Measurements from ENCODE around the gene ARMC12.
A peak's percentile ranks its signal among the peaks of the same experiment; 100 is the strongest.

Gene ARMC12

GRCh38 chr6:35711731-35712130, 25.1 kb upstream of the ARMC12 start:
- TF ChIP-seq CTCF (IDR thresholded peaks at IDR 0.05; ENCODE audit: low read length) (no peak), EZH2 (IDR thresholded peaks at IDR 0.05; ENCODE audit: borderline replicate concordance, low read length) (no peak)
- Histone ChIP-seq H3K9ac (ENCODE audit: low read length) (no peak overlapping the region), H3F3A (ENCODE audit: insufficient read depth, low read length) (no peaks in the 10 kb centered on the region), H3K9me3 (ENCODE audit: low read length) (no peaks in the 10 kb centered on the region), H3K4me2 (ENCODE audit: low read length) (no peak overlapping the region), H3K4me1 (ENCODE audit: insufficient read depth, low read length, severe bottlenecking) (peaks cover 23% of the 10 kb centered on the region), H3K27me3 (ENCODE audit: insufficient read depth, low read length) (no peaks in the 10 kb centered on the region), H2AFZ (ENCODE audit: low read length) (no peak overlapping the region), H3K27ac (ENCODE audit: low read depth, low read length, poor library complexity, severe bottlenecking) (no peak overlapping the region), H3K4me3 (ENCODE audit: low read depth, low read length, poor library complexity, severe bottlenecking) (no peak overlapping the region), H4K20me1 (ENCODE audit: insufficient read depth, low read length) (no peaks in the 10 kb centered on the region), H3K79me2 (ENCODE audit: insufficient read depth, low read length) (no peaks in the 10 kb centered on the region), H3K9me2 (ENCODE audit: low read depth, low read length) (no peaks in the 10 kb centered on the region), H3K36me3 (ENCODE audit: insufficient read depth, low read length) (no peaks in the 10 kb centered on the region)

- Histone ChIP-seq H3K4me2 (ENCODE audit: low read length) (peak overlapping the region; percentile 47; the same call in 1 of the 2 replicates), H3K9me3 (ENCODE audit: low read length) (no peaks in the 10 kb centered on the region), H3F3A (ENCODE audit: insufficient read depth, low read length) (no peaks in the 10 kb centered on the region), H3K27ac (ENCODE audit: low read depth, low read length, poor library complexity, severe bottlenecking) (peak overlapping the region; percentile 85), H3K79me2 (ENCODE audit: insufficient read depth, low read length) (no peaks in the 10 kb centered on the region), H3K9ac (ENCODE audit: low read length) (peak overlapping the region; percentile 52; the same call in 1 of the 2 replicates), H3K4me1 (ENCODE audit: insufficient read depth, low read length, severe bottlenecking) (peaks cover 38% of the 10 kb centered on the region), H2AFZ (ENCODE audit: low read length) (no peak overlapping the region), H3K4me3 (ENCODE audit: low read depth, low read length, poor library complexity, severe bottlenecking) (no peak overlapping the region), H3K9me2 (ENCODE audit: low read depth, low read length) (no peaks in the 10 kb centered on the region), H3K36me3 (ENCODE audit: insufficient read depth, low read length) (no peaks in the 10 kb centered on the region), H4K20me1 (ENCODE audit: insufficient read depth, low read length) (no peaks in the 10 kb centered on the region), H3K27me3 (ENCODE audit: insufficient read depth, low read length) (no peaks in the 10 kb centered on the region)
- TF ChIP-seq EZH2 (IDR thresholded peaks at IDR 0.05; ENCODE audit: borderline replicate concordance, low read length): no peak
Measured at GRCh38 chr6:35713006-35713767, 23.6 kb upstream of the ARMC12 start.

GRCh38 chr6:35716798-35717197, 20.0 kb upstream of the ARMC12 start:
- Histone ChIP-seq H3K9ac (ENCODE audit: low read length) (no peak overlapping the region), H3K27ac (ENCODE audit: low read depth, low read length, poor library complexity, severe bottlenecking) (no peak overlapping the region), H3K9me3 (ENCODE audit: low read length) (no peaks in the 10 kb centered on the region), H3K4me3 (ENCODE audit: low read depth, low read length, poor library complexity, severe bottlenecking) (no peak overlapping the region), H3K79me2 (ENCODE audit: insufficient read depth, low read length) (no peaks in the 10 kb centered on the region), H3K9me2 (ENCODE audit: low read depth, low read length) (no peaks in the 10 kb centered on the region), H3F3A (ENCODE audit: insufficient read depth, low read length) (peaks cover 10% of the 10 kb centered on the region; the same call in 1 of the 2 replicates), H4K20me1 (ENCODE audit: insufficient read depth, low read length) (no peaks in the 10 kb centered on the region), H3K36me3 (ENCODE audit: insufficient read depth, low read length) (no peaks in the 10 kb centered on the region), H2AFZ (ENCODE audit: low read length) (no peak overlapping the region), H3K4me2 (ENCODE audit: low read length) (no peak overlapping the region), H3K27me3 (ENCODE audit: insufficient read depth, low read length) (no peaks in the 10 kb centered on the region), H3K4me1 (ENCODE audit: insufficient read depth, low read length, severe bottlenecking) (peaks cover 71% of the 10 kb centered on the region)
- TF ChIP-seq CTCF (IDR thresholded peaks at IDR 0.05; ENCODE audit: low read length) (no peak), EZH2 (IDR thresholded peaks at IDR 0.05; ENCODE audit: borderline replicate concordance, low read length) (no peak)
